Stimulated activated naive CD4-positive, alpha-beta T cell treated with Interleukin-2 at 50 U/mL for 16 hours (primary cell): ENCODE results near the gene CDK10.
A peak's percentile ranks its signal among the peaks of the same experiment; 100 is the strongest.

Source experiments
- DNase-seq: peaks from one replicate; lab custom pipeline; 2025; lab: John Stamatoyannopoulos, UW

The CDK10 gene

DNA sequence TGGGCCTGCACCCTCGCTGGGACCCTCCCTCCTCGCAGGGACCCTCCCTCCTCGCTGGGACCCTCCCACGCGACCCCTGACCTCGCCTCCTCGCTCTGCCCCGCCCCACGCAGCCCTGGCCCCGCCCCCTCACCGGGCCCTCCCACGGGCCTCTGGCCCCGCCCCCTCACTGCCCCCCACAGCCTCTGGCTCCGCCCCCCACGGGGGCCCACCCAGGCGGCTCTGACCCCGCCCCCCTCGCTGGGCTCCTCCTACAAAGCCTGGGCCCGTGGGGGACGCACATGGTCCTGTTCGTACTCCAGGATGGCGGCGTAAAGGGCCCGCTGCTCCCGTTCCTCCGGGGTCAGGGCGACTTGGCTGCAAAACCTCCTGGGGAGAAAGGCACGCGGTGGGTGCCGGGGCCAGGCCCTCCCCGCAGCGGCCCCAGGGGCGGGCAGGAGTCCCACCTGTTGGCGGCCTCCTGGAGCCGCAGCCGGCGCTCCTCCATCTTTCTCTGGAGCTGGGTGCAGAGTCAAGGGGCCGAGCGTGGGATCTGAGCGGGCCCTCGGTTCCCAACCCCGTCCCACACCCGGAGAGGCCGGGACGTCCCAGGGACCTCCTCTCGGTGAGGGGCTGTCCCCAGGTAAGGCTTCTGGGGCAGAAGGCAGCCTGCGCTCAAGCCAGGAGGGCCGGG, 25.2 kb downstream of the CDK10 start:
- DNase-seq: peak; percentile 55

DNA sequence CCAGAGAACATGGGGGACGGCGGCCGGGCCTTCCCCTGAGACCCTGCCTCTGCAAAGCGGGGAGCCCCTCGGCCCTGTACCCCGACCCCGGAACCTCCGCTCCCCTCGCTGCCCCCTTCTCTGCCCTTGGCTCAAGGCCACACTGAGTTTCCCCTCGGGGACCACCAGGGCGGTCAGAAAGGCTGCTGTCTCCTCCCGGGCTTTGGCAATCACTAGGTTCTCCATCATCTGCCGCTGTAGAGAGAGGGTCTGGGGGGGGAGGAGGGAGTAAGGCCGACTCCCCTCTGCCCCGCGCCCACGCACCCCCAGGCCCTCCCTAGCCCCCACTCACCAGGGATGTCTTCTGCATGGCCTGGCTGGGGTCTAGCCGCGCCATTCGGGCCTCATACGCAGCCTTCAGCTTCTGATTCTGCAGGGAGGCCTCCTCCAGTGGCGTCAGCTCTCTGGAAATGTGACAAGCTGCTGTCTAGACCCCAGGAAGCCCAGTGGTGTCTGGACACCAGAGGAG, 25.8 kb downstream of the CDK10 start:
- DNase-seq: no peak

DNA sequence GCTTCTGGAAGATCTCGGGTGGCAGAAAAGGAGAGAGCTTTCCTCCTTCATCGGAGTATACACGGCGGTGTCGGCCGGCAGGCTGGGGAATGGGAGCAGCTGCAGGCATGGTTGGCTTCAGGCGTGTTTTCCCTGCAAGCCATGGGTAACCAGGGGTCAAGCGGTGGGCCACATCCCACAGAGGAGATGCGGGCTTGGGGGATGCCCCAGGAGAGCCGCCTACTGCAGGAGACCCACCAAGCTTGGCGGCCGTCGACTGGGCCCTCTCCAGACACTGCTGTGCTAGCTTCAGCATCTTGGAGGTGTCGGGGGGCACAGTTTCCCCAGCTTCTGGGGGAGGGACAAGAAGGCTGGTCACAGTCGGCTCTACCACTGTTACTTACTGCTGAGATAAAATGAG, 30.0 kb downstream of the CDK10 start:
- no peak for DNase-seq

DNA sequence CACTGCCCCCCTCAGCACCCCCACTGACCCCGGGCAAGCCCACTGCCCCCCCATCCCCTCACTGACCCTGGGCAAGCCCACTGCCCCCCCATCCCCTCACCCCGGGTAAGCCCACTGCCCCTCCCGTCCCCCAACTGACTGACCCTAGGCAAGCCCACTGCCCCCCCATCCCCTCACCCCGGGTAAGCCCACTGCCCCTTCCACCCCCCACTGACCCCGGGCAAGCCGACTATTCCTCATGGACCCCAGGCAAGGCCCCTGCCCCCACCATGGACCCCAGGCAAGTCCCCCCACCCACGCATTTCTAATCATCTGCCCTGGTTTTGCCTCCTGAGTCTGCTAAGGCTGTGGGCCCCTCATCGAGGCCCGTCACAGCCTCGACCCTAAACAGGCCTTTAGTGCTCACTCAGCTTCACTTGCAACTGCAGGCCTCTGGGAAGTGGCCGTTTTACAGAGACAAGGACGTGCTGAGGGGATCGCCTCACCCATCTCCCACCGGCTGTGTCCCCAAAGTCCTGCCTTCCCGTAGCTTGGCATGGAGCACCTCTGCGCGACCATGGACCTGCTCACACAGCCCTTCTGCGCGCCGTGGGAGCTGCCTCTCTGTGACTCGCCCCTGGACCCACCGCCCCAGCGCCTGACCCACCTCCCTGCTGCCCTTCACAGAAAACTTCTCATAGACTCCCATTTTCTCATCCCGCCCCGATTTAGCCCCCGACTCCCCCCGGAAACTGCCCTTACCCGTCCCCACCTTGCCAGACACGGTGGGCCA, 30.6 kb downstream of the CDK10 start:
- no peak for DNase-seq

DNA sequence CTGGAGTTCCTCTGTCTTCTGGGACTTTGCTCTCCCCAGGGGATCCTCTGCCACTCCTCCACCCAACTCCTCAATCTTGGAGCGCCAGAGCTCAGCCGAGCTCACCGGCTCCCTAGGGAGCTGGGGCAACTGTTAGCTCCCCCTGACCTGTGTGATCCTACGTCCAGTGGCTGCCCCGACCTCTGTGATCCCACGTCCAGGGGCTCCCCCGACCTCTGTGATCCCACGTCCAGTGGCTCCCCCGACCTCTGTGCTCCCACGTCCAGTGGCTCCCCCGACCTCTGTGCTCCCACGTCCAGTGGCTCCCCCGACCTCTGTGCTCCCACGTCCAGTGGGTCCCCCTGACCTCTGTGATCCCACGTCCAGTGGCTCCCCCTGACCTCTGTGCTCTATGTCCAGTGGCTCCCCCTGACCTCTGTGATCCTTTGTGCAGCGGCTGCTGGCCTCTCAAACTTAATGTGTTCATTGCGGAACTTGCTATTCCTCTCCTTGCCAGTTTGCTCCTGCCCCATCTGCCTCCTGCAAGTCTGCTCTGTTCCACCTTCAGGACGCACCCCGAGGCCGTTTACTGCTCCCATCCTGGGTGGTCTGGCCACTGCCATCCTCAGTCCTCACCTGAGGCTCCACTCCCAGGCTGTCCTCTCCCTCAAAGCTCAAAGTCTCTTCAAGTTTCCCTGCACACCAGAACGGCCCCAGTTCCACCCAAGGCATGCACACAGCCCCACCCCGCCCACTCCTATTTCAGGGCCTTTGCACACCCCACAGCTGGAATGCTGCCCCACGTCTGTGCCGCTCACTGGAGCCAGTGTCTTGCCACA, 31.4 kb downstream of the CDK10 start:
- no peak for DNase-seq

DNA sequence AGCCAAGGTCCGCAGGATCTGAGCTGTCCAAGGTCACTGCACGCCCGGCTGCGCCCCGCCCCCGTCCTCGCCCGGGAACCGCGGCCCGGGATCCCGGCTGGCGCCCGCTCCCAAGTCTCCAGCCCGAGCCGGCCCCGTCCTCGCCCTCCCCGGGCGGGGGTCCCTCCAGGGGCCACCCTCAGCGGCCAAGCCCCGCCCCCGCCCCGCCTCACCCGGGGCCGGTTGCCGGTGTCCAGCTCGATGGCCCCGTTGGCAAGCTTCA, 34.0 kb downstream of the CDK10 start:
- DNase-seq: no peak

DNA sequence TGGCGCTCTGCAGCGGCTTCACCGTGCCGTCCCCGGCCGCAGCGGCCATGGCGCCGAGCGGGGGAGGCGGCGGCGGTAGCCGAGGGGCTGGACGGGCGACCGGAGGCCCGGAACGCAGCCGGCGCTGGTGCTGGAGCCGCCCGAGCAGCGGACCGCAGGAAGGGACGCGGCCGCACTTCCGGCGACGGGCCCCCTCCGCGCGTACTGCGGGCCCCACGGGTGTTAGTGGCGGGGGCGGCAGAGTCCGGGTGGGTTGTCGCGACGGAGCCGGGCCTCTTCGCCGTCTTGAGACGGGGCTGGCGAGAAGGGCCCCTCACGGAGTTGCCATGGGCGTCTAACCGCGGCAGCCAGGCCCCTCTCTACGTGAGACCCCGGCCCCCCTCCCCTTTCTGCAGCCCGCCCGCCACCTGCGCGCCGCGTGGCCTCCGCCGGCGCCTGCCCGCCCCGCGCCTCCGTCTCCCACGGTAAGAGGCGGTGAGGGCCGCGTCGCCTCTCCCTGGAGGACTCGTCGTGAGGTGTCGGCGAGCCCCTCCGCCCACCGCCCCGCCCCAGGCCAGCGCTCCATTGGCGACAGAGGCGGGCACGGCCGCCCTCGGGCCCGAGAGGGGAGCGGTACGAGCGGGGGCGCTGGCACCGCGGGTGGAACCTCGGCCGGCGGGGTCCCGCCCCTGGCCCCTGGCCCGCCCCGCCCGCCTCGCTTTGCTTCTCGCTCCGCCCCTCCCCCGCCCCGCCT, 34.5 kb downstream of the CDK10 start, which contains the start of the genes VPS9D1 and ZNF276:
Gene VPS9D1 (minus strand): TSS at position 86 of the 733 bp plus-strand sequence. CDS start 37 bp downstream, at position 49.
Gene ZNF276 (plus strand): TSS at position 725 of the 733 bp plus-strand sequence. CDS start 104 bp downstream, outside the sequence.
- DNase-seq: peak; percentile 81

DNA sequence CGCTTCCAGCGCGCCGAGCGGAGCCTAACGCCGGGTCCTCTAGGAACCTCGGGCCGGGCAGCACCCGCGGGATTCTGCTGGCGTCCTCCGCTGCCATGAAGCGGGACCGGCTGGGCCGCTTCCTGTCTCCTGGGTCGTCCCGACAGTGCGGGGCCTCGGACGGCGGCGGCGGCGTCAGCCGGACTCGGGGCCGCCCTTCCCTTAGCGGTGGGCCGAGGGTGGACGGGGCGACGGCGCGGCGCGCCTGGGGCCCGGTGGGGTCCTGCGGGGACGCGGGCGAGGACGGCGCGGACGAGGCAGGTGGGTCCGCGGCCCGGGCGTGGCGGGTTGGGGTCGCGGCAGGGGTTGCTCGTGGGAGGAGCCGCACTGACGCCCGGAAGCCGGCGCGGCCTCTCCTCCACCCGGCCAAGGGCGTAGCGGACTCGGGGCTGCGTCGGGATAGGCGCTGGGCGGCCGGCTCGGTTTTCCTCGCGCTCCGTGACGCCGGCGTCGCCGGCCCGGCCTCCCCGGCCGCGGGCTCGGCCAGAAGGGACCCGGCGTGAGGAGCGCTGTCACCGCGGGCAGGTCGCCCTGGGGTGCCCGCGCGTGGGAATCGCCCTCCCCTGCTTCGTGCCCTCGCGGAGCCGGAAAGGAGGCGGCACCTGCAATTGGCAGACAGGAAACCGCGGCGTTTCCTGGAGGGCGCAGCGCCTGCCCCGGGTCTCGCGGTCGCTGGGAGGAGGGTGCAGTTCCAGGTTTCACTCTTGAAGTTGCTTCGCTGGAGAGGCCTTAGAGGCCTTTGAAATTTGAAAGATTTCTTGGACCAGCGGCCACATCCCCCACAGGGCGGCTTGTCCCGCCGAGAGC, 35.3 kb downstream of the CDK10 start:
- peak; percentile 85 for DNase-seq

DNA sequence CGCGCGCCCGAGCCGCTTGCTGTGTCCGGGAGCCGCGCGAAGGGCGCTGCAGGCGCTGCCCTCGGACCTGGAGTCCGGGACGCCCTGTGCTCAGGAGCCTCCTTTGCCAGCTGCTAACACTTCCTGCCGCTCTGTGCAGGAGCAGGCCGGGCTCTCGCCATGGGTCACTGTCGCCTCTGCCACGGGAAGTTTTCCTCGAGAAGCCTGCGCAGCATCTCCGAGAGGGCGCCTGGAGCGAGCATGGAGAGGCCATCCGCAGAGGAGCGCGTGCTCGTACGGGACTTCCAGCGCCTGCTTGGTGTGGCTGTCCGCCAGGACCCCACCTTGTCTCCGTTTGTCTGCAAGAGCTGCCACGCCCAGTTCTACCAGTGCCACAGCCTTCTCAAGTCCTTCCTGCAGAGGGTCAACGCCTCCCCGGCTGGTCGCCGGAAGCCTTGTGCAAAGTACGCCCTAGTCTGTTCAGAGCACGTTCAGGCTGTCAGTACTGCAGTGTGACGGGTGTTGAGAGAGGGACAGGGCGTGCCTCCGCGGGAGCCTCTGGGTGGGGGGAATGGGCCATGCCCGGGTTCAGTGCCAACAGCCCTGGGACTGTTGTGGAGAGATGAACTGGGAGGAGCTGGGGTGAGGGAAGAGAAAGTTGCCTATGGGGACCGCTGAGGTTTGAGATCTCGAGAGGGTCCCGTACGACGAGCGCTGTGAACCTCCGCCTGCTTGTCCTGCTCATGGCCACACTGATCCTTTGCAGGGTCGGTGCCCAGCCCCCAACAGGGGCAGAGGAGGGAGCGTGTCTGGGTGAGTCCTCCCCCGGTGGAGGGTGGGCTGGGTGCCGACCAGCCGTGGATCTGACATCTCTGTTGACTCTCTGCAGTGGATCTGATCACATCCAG, 36.1 kb downstream of the CDK10 start:
- peak; percentile 63 for DNase-seq

DNA sequence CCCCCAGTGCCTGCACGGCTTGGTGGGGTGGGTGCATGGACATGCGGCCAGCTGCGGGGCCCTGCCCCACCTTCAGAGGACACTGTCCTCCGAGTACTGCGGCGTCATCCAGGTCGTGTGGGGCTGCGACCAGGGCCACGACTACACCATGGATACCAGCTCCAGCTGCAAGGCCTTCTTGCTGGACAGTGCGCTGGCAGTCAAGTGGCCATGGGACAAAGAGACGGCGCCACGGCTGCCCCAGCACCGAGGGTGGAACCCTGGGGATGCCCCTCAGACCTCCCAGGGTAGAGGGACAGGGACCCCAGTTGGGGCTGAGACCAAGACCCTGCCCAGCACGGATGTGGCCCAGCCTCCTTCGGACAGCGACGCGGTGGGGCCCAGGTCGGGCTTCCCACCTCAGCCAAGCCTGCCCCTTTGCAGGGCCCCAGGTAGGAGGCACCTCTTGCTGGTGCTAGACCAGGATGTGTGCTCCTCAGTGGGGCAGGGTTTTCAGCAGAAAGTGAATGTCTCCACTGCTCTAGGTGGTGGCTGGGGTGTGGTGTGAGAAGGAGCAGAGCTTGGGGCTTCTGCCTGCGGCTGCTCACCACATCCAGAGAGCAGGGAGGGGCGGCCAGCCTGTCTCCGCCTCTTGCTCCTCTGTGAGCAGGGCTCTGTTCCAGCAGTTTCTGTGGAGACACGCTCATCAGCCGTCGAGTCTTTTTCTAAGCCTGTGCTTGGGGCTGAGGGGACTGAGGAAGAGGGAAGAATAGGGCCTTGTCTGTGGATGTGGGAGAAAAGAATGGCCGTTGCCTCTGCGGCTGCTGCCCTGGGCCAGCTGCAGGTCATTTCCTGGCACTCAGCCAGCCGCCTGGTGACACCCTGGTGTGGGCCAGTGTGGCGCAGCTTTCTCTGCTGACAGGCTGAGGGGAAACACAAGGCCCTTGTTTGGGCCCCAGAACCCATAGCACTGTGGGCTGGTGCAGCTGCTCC, 37.1 kb downstream of the CDK10 start:
- DNase-seq: peak; percentile 63

DNA sequence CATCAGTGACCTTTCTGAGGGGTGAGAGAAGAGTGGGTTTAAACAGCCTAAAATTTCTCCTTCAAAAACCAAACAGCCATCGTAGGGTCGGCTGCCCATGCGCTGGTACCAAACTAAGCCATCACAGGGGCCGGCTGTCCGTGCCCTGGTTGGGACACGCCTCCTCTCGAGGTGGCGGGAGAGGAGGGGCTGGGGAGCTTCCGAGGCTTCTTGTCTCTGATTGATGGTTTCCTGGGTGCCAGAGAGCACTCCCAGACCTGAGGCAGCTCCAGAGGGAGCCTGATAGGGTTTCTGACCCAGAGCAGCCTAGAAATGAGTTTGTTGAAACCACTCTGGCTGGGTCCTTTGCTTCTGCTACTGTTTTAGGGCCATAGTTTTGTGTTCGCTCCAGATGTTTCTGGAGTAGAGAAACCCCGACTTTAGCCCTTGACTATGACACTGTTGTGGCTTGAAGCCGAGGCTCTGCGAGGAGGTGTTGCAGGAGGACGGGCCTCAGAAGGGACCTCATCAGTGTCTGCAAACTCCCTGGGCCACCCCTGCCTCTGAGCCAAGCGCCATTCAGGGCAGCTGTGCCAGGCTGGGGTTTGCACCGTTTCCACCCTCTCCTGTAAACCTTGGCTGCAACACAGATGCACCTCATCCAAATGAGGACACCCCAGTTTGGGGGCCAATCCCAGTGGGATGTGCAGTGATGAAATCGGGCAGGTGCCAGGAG, 41.1 kb downstream of the CDK10 start:
- no peak for DNase-seq

DNA sequence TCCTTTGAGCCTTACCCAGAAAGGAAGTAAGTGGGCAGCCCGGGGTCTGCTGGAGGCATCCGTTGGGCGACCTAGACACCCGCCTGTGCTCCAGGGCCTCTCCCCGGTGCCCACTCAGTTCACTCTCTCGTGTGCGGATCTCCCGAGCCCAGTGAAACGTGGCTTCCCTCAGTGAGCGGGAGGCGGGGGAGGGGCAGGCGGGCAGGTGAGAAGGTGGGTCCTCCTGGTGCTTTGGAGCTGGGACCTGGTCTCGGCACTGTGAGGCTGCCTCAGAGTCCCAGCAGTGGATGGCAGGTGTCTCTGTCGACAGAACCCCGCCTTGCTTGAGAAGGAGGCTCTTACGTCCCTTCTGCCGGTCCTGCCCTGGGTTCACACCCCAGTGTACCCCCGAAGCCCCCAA, 42.8 kb downstream of the CDK10 start:
- no peak for DNase-seq

DNA sequence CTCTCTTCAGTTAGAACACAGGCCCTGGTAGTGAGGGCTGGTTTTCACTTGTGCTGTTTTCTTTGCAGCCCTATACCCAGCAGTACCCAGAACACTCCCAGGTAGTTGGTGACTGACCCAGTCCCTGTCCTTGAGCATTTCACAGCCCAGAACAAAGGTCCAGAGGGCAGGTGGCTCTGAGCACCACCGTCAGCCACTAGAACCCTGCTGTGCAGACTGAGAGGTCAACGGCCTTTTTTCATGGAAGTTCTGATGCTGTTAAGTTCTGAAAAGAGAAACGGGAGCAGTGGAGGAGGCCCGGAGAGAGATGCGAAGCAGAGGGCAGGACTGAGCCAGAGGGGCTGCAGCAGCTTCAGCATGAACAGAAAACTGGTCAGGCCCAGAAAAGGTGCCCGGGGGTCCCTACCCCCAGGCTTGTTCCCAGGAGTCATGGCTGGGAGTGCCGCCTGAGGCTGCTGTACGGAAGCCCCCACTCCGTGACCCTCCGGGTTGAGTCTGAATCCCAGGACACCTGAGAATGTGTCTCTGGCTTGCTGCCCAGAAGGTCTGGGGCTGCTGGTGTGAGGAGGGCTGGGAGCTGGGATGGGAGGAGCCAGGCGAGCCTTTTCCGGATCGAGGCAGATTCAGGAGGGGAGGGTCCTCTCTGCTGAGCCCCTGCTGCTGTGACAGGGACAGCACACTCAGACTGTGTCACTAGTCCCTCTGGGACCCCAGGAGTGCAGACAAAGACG, 43.5 kb downstream of the CDK10 start:
- DNase-seq: no peak

DNA sequence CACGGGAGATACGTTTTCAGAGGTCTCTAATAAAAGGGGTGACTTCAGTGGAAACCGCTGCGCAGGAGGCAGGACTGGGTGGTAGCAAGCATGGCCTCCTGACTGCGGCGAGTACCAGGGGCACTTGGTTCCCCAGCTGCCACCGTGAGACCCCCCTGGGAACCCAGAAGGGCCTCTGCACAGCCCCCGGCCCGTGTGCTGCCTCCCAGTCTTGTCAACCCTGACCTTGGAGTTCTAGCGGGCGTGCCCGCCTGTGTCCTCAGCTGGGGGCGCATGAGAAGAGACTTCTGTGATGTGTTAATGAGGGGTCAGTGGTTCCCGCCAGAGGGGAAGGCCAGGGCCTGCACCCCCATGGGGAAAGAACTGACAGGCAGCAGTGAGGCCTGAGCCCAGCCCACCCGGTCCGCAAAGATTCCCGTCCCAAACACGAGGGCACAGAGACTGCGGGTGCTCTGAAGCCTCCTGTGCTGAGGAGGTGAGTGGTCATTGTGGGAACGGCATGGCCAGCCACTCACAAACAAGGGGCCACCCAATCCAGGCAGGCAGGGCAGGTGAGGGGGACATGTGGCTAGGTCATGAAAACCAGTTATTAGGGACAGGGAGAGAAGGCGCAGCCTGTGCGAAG, 44.2 kb downstream of the CDK10 start:
- no peak for DNase-seq

DNA sequence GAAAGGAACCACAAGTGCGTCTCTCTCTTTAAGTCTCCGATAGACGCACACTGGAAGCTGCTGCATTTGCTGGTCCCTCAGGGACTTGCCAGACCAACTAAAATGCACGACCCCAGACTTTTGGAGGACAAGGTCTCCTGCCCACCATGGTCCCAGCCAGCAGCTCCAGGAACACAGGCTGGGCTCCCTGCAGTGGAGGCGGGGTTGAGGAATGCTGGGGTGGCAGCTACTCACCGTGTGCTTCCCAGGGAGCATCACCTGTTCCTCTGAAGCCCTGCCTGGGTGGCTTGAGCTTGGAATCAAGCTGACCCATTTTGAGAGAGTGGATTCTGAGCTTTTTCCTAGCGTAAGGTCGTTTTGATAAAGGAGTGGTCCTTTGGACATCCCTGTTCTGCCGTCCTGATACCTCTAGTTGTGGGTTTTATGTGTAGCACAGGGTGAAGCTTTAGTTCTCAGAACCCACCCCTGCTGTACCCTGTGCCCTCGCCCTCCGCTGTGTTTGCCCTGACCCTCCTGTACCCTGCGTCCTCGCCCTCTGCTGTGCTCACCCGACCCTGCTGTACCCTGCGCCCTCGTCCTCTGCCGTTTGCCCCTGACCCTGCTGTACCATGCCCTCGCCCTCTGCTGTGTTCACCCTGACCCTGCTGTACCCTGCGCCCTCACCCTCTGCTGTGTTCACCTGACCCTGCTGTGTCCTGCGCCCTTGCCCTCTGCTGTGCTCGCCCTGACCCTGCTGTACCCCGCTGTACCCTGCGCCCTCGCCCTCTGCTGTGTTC, 45.8 kb downstream of the CDK10 start:
- no peak for DNase-seq

DNA sequence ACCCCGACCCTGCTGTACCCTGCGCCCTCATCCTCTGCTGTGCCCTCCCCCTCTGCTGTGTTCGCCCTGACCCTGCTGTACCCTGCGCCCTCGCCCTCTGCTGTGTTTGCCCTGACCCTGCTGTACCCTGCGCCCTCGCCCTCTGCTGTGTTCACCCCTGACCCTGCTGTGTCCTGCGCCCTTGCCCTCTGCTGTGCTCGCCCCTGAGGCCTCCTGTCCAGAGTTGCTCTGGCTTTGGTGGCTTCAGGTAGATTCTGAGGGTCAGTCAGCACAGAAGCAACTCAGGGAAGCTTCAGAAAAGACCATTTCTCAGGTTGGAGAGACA, 46.4 kb downstream of the CDK10 start:
- DNase-seq: no peak
